HG03457 (cell line): Measurements from ENCODE around the gene CORO1C.
"Not testable (repeated sequence)": the region's sequence is repeated elsewhere in the genome, so short reads cannot be mapped to it uniquely, and the experiment has no call there.

Source experiments
- ATAC-seq: cut with Tn5 transposase; IDR thresholded peaks from one replicate; pipeline ENCODE4 v1.9.1; 2021; ENCODE audit warnings: moderate number of reproducible peaks; ENCODE audit not compliant: unreplicated experiment

The CORO1C gene

DNA sequence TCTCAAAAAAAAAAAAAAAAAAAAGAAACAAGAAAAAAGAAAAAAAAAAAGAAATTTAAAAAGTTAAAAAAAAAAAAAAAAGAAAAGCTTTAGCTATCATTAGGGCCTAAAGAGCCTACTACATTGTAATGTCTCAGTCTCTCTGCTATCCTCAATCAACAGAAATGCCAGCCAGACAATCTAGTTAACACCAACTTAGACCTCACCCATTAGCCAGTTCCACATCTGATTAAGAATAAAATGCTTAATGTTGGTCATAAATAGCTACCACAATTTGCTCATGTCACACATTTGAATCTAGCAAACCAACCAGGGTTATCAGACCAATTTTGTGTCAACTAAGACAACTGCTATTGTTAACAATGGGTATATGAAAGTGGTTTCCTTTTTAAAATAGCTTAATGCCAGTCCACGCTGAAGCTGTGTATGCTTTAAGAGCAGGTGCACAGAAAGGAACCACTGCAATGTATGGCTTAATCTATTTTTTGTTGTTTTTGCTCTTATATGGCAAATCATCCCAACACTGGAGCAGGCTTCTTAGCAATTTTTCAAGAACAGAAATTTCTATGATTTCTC lies 52.1 kb downstream of the CORO1C start:
- no peak for ATAC-seq

DNA sequence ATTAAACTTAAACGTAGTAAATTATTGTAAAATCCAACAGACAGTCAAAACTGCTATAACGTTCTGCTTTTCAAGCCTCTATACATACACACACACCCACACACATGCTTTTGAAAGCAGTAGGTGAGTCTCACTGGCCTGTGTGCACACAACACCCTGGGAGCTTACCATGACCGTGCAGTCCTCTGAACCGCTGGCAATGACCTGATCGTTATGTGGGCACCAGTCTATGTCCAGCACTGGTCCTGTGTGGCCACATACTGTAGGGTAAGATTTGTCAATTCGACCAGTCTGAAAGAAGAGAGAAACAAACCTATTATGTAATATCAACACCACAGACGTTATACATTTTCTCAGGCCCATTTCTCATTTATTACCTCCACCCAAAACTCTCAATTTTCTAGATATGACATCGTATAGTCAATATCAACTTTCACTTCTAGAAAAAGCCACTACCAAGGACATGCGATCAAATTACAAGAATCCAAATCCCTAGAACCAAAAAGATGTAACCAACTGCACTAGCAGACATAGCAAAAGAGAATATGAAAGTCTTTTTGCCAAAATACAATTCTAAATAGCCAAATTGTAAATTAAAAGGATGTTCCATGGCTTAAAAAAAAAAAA lies 53.1 kb downstream of the CORO1C start:
- no peak for ATAC-seq

DNA sequence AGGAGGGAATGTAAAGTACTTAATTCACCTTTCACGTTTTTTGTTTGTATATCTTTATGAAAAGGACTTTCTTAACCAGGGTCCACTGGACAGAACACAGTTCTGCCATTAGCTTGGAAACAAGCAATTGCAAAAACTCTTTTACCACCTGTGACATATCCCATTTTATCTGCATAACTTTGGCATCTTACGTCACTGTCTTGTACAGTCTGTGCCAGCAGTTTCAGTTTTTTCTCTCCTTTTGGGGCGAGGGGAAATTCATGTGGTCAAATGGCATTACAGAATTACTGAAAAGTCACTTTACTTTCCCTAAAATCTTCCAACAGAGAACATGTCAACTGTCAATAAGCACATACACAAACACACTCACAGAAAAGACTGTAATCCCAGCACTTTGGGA lies 53.9 kb downstream of the CORO1C start:
- ATAC-seq = no peak

DNA sequence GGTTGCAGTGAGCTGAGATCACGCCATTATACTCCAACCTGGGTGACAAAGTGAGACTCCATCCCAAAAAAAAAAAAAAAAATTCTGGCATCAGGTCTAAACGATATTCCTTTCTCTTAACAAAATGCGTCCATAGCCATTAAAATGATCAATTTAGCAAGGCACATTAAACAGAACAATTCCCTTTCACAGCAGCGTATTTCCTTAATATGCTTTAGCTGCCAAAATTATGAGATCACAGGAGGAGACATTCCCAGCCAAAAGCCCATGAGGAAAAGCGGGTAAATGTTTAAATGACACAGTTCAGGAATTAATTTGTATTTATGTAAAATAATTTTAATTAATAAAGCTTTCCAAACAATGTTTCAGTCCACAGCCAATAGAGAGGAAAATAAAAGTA lies 54.6 kb downstream of the CORO1C start:
- no peak for ATAC-seq

DNA sequence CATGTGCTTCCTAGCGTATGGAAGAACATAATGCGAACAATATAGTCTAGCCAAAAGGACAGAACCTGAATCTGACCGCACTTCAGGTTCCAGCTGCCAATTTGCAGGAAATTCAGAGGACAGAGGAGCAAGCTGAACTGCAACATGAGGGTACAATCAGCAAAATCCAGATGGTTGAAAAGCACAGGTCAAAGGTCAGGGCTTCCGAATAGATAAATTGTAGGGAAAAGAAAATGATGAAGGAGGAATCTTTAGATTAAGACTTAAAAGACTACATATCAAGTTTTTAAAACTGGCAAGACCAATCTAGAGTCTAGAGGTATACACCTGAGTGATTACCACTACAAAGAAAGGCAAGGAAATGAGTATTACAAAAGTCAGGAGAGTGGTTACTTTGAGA lies 55.5 kb downstream of the CORO1C start:
- no peak for ATAC-seq

DNA sequence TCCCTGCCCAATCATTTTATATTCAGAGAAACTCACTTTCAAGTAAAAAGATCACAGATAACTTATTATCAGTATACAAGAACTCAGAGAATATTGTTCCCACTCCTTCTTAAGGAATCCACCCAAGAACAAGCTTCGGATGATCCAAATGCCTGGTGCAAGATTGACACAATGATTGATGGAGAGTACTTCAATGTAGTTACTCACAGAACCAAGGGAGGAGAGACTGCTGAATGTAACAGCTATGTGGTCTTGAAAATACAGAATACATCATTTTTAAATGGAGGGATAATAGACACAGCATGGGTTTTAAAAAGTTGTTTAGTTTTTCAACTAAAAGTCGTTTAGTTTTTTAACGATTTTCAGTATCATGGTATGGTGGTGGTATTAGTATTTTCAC lies 59.3 kb downstream of the CORO1C start:
- ATAC-seq = no peak

DNA sequence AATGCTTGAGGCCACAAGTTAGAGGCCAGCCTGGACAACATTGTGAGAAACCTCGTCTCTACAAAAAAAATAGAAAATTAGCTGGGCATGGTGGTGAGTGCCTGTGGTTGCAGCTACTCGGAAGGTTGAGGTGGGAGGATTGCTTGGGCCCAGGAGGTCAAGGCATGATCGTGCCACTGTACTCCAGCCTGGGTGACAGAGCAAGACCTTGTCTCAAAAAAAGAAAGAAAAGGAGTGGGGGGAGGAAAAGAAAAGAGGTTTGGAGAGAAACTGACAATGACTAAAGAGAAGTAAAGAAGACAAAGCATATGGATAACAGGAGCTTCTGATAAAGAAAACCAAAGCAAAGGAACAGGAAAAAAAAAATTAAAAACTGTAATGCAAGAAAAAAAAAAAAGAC lies 60.2 kb downstream of the CORO1C start:
- ATAC-seq = no peak

DNA sequence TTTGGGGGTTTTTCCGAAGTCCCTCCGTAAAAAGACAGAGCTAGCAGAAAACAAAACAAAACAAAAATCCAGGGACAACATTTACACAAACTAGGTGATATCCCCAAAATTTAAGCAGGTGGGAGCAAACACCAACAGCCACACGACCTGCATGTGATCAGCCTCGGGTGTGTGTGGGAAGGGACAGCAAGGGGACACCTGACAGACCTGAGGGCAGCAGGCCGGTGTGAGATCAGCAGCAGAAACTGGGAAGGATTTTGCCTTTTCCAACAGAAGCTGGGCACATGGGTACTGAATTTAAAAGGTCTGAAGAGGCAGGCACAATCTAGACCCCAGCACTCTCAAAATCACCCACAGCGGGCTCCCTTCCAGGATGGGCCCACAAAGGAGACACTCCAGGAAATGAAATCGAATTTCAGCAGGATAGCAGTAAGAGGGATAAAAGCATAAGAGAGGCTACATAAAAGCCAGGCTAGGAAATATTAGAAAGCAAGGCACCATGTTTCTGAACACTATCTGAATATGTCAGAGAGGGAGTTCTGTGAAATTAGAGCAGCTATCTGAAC lies 61.2 kb downstream of the CORO1C start:
- ATAC-seq = no peak

DNA sequence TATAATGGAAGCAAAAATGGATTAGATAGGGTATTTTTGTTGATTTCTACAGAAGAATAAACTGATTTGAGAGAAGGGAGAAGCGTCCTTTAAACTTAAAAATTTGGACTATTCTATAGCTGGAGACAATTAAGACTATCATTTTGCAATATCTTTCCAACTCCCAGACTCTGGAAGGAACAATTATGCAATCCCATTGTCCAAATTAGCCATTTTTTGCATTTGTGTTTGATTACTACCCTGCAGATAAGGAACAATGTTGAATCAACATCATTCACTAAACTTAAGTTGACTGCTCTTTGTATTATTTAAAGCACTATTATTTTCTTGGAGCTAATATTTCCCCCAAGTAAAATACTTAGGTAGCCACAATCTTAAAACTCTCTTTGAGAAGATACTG lies 62.8 kb downstream of the CORO1C start:
- ATAC-seq = no peak

DNA sequence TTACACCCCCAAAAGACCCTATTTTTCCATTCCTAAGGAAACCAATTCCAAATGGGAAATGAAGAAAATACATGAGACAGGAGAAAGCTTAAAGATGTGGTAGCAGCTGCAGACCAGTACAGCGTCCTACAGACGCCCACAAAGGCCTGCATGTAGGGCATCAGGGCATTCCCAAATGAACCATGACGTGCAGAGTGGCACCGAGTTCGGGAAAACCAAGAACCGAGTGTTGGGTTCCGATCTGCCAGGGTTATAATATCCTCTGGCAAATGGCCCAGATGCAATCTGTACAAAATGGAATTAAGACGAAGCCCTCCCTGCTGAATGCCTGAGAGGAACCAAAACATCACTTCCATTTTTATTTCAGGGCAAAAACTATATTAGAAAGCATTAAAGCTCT lies 63.3 kb downstream of the CORO1C start:
- ATAC-seq = no peak

DNA sequence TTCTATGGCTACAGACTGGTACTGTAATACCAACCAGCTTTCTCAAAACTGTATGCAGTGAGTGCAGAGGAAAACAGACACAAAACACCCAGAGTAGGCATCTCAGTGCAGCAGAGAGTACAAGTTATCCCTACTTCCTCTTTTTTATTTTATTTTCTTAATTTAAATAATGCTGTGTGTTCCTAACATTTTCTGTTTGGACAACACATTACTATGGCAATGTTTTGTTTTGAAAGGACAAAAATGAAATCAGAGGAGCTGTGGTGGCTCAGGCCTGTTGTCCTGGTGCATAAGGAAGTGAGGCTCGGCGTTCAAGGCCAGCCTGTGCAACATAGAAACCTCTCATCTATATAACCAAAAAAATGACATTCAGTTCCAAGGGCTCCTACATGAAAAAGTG lies 64.0 kb downstream of the CORO1C start:
- ATAC-seq = no peak

DNA sequence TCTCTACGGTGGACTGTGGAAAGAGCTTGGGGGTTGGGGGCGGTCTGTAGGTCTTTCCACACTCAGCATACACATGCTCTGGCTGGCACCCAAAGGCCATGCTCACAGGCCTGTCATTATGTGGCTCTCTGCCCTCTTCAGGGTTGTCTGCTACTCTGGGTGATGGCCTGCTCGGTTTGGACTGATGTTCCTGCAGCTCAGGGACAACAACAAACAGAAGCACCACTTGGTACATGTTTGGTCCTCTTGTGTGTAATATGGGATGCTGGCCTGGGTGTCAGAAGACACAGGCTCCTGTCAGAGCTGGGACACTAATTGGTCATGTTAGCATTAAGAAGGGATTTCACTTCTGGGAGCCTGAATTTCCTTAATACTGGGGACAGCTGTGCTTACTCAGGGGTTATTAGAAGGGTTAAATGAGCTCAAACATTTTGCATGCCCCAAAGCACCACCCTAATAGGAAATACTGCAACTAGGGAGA lies 64.9 kb downstream of the CORO1C start:
- no peak for ATAC-seq

DNA sequence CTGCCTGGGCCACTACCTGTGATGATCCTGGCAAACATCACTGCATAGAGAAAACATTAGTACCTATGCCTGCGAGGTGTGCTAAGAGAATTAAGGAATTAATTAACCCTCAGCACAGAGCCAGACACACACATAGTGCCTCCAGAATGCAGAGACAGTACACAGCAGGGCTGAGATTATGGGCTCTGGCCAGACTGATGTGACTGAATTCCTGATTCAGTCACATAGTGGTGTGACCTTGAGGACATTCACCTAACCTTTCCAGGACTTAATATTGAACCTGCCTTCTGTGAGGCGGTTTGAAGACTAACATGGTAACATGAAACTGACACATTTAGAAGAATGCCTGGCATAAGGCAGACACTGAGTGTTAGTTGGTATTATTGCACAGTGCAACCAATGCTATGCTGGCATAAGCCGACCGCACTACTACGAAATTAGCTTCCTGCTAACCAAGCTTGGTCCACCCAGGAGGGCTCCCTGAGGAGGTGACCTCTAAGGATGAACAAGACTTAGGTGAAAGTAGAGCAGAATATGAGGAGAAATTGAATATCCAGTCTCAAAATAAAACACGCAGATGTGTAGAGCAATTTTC lies 65.6 kb downstream of the CORO1C start:
- no peak for ATAC-seq

DNA sequence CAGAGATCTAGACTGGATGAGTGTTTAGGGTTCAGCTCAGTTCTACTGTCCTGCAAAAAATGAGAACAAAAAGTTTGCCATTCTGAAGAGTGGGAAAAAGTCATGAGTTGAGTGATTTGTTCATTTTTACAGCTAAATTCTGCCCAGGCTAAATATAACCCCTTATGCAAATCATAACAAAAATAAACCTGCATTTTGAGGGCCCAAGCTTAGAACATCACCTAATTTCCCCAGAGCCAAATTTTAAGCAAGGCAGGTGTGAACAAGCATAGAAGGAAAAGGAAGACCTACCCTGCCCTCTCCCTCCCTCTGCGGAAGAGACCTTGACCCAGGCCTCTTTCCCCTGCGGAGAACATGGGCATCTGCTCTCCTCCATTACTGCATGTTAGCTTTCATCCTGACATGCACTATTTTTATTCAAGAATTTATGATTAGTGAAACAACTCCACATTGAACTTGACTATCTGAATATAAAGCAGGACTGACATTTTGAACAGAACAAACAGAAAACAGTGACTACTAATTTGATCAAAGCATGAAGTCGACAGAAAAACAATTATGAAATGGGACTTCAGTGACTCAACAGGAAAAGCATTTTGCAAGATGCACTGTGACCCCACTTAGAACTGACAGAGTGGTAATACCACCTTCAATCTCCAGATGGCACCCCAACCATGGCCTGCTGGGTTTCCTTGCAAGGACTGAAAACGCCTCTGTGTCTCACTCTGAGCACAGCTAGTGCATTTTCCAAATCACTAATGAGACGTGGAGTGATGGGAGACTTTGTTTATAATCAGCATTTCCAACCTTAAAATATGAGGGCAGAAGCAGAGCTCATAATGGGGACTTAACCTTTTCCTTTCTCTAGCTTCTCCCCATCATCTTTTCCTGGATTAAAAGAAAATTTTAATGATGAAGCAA lies 66.7 kb downstream of the CORO1C start:
- peak; percentile 70 for ATAC-seq

DNA sequence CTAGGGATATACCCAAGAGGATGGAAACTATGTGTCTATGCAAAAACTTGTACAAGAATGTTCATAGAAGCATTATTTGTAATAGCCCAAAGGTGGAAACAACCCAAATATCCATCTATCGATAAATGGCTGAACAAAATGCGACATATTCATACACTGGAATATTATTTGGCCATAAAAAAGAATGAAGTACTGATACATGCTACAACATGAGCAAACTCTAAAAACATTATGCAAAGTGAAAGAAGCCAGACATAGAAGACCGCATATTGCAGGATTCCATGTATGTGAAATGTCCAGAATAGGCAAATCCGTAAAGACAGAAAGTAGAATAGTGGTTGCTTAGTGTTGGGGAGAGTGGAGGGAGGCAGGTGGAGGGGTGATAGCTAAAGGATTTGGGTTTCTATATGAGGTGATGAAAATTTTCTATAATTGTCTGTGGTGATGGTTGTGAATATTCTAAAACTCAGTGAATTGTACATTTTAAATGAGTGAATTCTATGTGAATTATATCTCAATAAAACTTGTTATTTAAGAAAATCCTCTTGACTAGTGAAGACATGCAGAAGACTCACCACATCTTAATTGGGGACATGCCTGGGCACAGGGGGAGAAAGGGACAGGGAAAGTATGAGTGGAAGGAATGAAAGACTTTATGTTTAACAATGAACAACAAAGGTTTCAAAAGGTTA lies 67.8 kb downstream of the CORO1C start:
- no peak for ATAC-seq

DNA sequence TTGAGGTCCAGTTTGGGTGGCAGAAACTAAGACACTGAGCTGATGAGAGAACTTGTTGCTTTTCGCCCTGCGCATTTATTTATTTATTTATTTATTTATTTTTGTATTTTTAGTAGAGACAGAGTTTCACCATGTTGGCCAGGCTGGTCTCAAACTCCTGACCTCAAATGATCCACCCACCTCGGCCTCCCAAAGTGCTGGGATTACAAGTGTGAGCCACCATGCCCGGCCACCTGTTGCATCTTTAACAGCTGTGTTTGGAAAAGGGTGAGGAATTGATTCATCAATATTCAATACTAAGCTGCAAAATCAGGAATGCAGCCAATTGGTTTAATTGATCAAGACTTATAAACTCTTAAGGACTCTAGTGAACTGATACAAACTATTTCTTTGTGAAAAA lies 73.2 kb downstream of the CORO1C start:
- not testable (repeated sequence) for ATAC-seq

DNA sequence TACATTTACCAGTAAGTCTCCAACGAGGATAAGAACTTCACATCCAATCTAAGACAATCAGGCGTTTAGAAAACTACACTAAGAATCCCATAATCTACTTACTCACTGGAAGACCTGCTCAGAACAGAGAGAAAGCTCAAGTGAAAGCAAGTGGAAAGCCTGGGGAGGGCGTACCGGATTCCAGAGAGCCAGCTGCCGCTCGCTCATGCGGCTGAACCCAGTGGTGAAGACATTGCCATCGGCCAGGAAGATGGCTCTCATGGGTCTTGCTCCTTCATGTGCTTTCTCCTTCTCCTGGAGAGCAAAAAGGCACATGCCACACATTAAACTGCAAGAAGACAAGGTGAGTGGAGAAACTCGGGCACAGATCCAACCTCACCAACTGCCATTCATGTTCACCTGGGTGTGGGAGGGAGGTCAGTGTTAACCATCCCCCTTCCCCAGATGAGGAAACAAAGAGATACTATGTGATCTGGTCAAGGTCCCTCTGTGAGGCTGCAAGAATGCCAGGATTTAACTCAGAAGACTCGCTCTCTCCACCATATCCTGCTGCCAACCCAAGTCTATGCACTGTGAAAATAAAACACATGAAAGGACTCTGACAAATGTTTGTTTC lies 74.1 kb downstream of the CORO1C start:
- ATAC-seq = no peak

DNA sequence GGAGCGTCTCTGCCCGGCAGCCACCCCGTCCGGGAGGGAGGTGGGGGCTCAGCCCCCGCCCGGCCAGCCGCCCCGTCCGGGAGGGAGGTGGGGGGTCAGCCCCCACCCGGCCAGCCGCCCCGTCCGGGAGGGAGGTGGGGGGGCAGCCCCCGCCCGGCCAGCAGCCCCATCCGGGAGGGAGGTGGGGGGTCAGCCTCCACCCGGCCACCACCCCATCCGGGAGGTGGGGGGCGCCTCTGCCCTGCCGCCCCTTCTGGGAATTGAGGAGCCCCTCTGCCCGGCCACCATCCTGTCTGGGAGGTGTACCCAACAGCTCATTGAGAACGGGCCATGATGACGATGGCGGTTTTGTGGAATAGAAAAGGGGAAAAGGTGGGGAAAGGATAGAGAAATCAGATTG lies 75.1 kb downstream of the CORO1C start:
- not testable (repeated sequence) for ATAC-seq

DNA sequence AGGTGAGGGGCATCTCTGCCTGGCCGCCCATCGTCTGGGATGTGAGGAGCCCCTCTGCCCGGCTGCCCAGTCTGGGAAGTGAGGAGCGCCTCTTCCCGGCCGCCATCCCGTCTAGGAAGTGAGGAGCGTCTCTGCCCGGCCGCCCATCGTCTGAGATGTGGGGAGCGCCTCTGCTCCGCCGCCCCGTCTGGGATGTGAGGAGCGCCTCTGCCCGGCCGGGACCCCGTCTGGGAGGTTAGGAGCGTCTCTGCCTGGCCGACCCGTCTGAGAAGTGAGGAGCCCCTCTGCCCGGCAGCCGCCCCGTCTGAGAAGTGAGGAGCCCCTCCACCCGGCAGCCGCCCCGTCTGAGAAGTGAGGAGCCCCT lies 75.5 kb downstream of the CORO1C start:
- not testable (repeated sequence) for ATAC-seq

DNA sequence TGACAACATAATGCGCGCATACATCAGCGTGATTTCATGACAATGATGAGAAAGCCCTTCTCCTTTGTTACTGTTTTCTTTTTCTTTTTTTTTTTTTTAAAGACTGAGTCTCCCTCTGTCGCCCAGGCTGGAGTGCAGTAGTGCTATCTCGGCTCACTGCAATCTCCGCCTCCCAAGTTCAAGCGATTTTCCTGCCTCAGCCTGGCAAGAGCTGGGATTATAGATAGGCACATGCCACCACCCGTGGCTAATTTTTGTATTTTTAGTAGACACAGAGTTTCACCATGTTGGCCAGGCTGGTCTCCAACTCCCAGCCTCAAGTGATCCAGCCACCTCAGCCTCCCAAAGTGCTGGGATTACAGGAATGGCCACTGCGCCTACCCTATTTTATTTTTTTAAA lies 76.7 kb downstream of the CORO1C start:
- not testable (repeated sequence) for ATAC-seq
